NOMO-1 treated with dmso at 0.1 percent for 144 hours (cell line): ENCODE data around the gene TAF5.
"Not testable (repeated sequence)": the region's sequence is repeated elsewhere in the genome, so short reads cannot be mapped to it uniquely, and the experiment has no call there.

Source experiments
- DNase-seq: peaks from one replicate; lab custom pipeline; 2025; ENCODE audit not compliant: unreplicated experiment; lab: John Stamatoyannopoulos, UW

Gene TAF5

GRCh38 chr10:103367782-103368518 is at the start of gene TAF5:
Gene TAF5, plus strand, starts transcription at chr10:103367976. Its CDS starts 14 bp downstream, at chr10:103367990.
- DNase-seq, result peak; percentile 99

GRCh38 chr10:103327906-103328305 is 39.9 kb upstream of the TAF5 start:
- no peak for DNase-seq

GRCh38 chr10:103333934-103334520 is 33.7 kb upstream of the TAF5 start:
- DNase-seq, result peak; percentile 2

GRCh38 chr10:103334567-103334966 is 33.2 kb upstream of the TAF5 start:
- DNase-seq, result no peak

- no peak for DNase-seq
Measured at GRCh38 chr10:103336370-103336769, 31.4 kb upstream of the TAF5 start.

GRCh38 chr10:103350175-103350516 is 17.6 kb upstream of the TAF5 start:
- no peak for DNase-seq

GRCh38 chr10:103350517-103351260 is 17.1 kb upstream of the TAF5 start, which contains the start of gene PCGF6:
Gene PCGF6, minus strand, starts transcription at chr10:103351140. Its CDS starts 74 bp downstream, at chr10:103351066.
- DNase-seq, result peak; percentile 45

- no peak for DNase-seq
Measured at GRCh38 chr10:103353281-103353680, 14.5 kb upstream of the TAF5 start.

- DNase-seq, result not testable (repeated sequence)
Measured at GRCh38 chr10:103354567-103354966, 13.2 kb upstream of the TAF5 start.

- no peak for DNase-seq
Measured at GRCh38 chr10:103355906-103356599, 11.7 kb upstream of the TAF5 start.

- not testable (repeated sequence) for DNase-seq
Measured at GRCh38 chr10:103359493-103359892, 8.3 kb upstream of the TAF5 start.

- DNase-seq, result not testable (repeated sequence)
Measured at GRCh38 chr10:103360791-103361190, 7.0 kb upstream of the TAF5 start.

- no peak for DNase-seq
Measured at GRCh38 chr10:103367379-103367781, 396 bp upstream of the TAF5 start.

GRCh38 chr10:103373544-103373943 is 5.8 kb downstream of the TAF5 start:
- DNase-seq, result no peak

- no peak for DNase-seq
Measured at GRCh38 chr10:103374263-103374662, 6.5 kb downstream of the TAF5 start.

- DNase-seq, result no peak
Measured at GRCh38 chr10:103382769-103383168, 15.0 kb downstream of the TAF5 start.

- DNase-seq, result no peak
Measured at GRCh38 chr10:103394180-103394579, 26.4 kb downstream of the TAF5 start.

GRCh38 chr10:103395754-103396066 is 27.9 kb downstream of the TAF5 start:
- no peak for DNase-seq

- DNase-seq, result peak; percentile 99
Measured at GRCh38 chr10:103396067-103396788, 28.5 kb downstream of the TAF5 start, which contains the start of the genes ATP5MK and PDCD11. Gene ATP5MK, minus strand, starts transcription at chr10:103396475. Its CDS starts 4,018 bp downstream, at chr10:103392457. Gene PDCD11, plus strand, starts transcription at chr10:103396626. Its CDS starts 1,801 bp downstream, at chr10:103398427.

- DNase-seq, result no peak
Measured at GRCh38 chr10:103396789-103397087, 29.0 kb downstream of the TAF5 start.
